PFSK-1 (cell line): Measurements from ENCODE around the gene SERINC5.

Source experiments
- POLR2AphosphoS5 ChIP-seq: IDR thresholded peaks from 2 replicates; pipeline ENCODE4 v1.6.1; 2012; ENCODE audit warnings: low read depth, mild to moderate bottlenecking, control low read depth, low read length, moderate library complexity
- TAF1 ChIP-seq: IDR thresholded peaks from 2 replicates; pipeline ENCODE4 v1.6.1; 2012; ENCODE audit warnings: low read length, control low read depth, borderline replicate concordance; ENCODE audit not compliant: insufficient read depth
- TF ChIP-seq, protein P1 (sequence below), 2 experiments: IDR thresholded peaks; 2 replicates each; pipeline versions ENCODE4 v1.6.1 to v1.8.0; 2011 to 2012; ENCODE audit warnings: low read depth in 2 of 2, low read length in 2 of 2, control low read depth in 1 of 2, inconsistent platforms in 1 of 2, mild to moderate bottlenecking in 1 of 2, moderate library complexity in 1 of 2; ENCODE audit not compliant: insufficient read depth in 1 of 2

DNA sequence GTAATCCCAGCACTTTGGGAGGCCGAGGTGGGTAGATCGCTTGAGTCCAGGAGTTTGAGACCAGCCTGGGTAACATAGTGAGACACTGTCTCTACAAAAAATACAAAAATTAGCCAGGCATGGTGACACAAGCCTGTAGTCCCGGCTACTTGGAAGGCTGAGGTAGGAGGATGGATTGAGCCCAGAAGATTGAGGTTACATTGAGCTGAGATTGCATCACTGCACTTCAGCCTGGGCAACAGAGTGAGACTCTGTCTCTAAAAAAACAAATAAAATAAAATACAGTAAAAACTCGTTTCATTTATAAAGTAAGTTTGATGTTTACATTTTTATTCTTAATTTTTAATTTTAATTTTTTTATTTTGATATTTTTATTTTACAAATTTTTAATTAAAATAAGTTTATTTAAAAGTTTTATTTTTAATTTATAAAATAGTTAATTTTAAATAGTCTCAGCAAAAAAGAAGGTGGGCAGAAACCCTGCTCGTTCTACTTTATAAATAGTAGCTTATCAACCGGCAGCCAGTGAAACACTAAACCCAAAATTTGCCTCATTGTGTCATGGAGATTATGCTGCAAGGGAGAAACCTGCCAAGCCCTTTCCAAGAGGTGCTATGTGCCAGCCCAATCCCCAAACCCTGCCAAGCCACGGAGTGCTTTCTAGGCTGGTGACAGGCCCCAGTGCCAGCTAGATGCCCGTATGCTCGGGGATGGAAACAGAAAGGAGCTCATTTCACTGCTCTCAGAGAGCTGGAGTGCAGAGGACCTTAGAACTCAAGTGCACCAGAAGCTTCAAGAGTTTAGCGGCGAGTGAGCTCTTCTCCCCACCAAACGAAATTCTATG, 38.9 kb downstream of the SERINC5 start:
- TF ChIP-seq POLR2AphosphoS5 = no peak
- TF ChIP-seq, protein P1, sequence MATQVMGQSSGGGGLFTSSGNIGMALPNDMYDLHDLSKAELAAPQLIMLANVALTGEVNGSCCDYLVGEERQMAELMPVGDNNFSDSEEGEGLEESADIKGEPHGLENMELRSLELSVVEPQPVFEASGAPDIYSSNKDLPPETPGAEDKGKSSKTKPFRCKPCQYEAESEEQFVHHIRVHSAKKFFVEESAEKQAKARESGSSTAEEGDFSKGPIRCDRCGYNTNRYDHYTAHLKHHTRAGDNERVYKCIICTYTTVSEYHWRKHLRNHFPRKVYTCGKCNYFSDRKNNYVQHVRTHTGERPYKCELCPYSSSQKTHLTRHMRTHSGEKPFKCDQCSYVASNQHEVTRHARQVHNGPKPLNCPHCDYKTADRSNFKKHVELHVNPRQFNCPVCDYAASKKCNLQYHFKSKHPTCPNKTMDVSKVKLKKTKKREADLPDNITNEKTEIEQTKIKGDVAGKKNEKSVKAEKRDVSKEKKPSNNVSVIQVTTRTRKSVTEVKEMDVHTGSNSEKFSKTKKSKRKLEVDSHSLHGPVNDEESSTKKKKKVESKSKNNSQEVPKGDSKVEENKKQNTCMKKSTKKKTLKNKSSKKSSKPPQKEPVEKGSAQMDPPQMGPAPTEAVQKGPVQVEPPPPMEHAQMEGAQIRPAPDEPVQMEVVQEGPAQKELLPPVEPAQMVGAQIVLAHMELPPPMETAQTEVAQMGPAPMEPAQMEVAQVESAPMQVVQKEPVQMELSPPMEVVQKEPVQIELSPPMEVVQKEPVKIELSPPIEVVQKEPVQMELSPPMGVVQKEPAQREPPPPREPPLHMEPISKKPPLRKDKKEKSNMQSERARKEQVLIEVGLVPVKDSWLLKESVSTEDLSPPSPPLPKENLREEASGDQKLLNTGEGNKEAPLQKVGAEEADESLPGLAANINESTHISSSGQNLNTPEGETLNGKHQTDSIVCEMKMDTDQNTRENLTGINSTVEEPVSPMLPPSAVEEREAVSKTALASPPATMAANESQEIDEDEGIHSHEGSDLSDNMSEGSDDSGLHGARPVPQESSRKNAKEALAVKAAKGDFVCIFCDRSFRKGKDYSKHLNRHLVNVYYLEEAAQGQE (IDR thresholded peaks at IDR 0.05; ENCODE audit: insufficient read depth in 1 of 2, low read depth in 2 of 2, low read length in 2 of 2) = no peak
- TF ChIP-seq TAF1 = no peak
